ENCODE data around the gene IL12RB2. TPM values are rescaled to one million over a fixed set of nuclear protein-coding genes. Genes with fewer than 3 reads are reported as not detected.

IL12RB2 gene
- total and polyA plus RNA-seq, 2 donors (not counting 1 experiment from before 2014, with no cell fraction given): 0.67 TPM; not detected in 1

DNA sequence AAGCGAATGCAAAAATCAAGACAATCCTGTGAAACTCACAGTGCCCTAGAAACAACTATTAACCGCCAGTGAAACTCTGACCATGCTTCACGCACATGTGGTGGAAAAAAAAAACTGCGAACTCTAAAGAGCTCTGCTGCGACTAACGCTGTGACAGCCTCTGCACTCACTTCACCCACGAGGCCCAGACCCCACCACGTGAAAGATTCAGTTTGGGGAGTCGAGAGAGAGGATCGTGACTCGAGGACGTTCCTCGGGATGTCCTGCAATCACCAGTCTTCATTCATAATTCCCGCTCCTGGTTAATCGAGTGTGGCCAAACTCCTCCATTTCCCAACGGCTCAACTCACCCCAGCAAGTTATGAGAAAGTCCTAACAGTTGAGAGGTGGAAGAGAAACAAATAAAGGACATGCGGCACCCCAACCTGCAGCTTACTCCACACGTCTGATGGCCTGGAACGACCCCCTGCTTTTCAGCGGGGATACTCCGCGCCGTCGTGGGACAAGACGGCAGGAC is 121.4 kb downstream of the IL12RB2 start:
- ChIA-PET POLR2A (interaction anchor here (0.7 to 1.7 kb wide), 2 partner anchors 38 to 256 kb away, joined by 4 to 7 read pairs; partner anchors contain the start of gene GADD45A), CTCF (interaction anchor here (1.5 kb wide), 1 partner anchor 88 kb away, joined by 3 read pairs; no protein-coding TSS in a partner anchor)
- 0% methylated on average over 15 of the region's 25 CpGs for WGBS (ENCODE audit: insufficient coverage)
- peak overlapping the region; percentile 70 to 98 for H3K27ac ChIP-seq (ENCODE audit: low read length in 2 of 2)
- peaks cover 26 to 31% of the 10 kb centered on the region in 2 donors for H3K4me1 ChIP-seq (ENCODE audit: control insufficient read depth in 2 of 2, insufficient read depth in 2 of 2, low read length in 2 of 2)
- ATAC-seq (ENCODE audit: low read depth) (no peak), DNase-seq (peak; percentile 45)
- peak overlapping the region; percentile 93 for H2AFZ ChIP-seq (ENCODE audit: insufficient read depth, low read depth, low read length, poor library complexity, severe bottlenecking)
- H4K20me1 ChIP-seq (ENCODE audit: control insufficient read depth, insufficient read depth, low read length, poor library complexity, severe bottlenecking): peaks cover 44% of the 10 kb centered on the region
- peak overlapping the region; percentile 93 for H3K27ac Mint-ChIP-seq
- no peaks in the 10 kb centered on the region for H3K9me3 Mint-ChIP-seq (ENCODE audit: insufficient read depth)
- H3K27me3 Mint-ChIP-seq: no peaks in the 10 kb centered on the region
- peaks cover 57% of the 10 kb centered on the region for H3K4me1 Mint-ChIP-seq
- H3K4me3 Mint-ChIP-seq: peak overlapping the region; percentile 91
- H3K4me2 ChIP-seq (replicated peaks; ENCODE audit: low read depth, low read length, poor library complexity, severe bottlenecking): peak overlapping the region; percentile 72
- H3K36me3 ChIP-seq (replicated peaks in 1 of 2; ENCODE audit: control extremely low read depth in 1 of 2, control insufficient read depth in 1 of 2, extremely low read depth in 1 of 2, insufficient read depth in 2 of 2, low read length in 1 of 2): peaks cover 7 to 27% of the 10 kb centered on the region in 2 experiments
- intact Hi-C loops (cut with micrococcal nuclease): no loop called here
- no peaks in the 10 kb centered on the region for H3K27me3 ChIP-seq (replicated peaks in 1 of 4; ENCODE audit: control extremely low read depth in 1 of 4, control insufficient read depth in 3 of 4, insufficient read depth in 4 of 4, low read length in 3 of 4)
- H3K4me3 ChIP-seq (ENCODE audit: control extremely low read depth in 1 of 5, extremely low read depth in 1 of 5, insufficient read depth in 1 of 5, low read depth in 2 of 5, low read length in 4 of 5): peak overlapping the region; percentile 75 to 97 (median 91)
- H3K79me2 ChIP-seq (ENCODE audit: control insufficient read depth, insufficient read depth, low read length): peaks cover 58% of the 10 kb centered on the region
- peak overlapping the region; percentile 98 for H3K9ac ChIP-seq (ENCODE audit: low read length)
- no peaks in the 10 kb centered on the region for H3K9me3 ChIP-seq (ENCODE audit: control extremely low read depth in 1 of 3, control insufficient read depth in 2 of 3, insufficient read depth in 1 of 3, low read length in 2 of 3)
- no peak for TF ChIP-seq EZH2 (IDR thresholded peaks at IDR 0.05; ENCODE audit: borderline replicate concordance, insufficient read depth, low read depth, low read length, poor library complexity, severe bottlenecking)
- TF ChIP-seq, protein P1, sequence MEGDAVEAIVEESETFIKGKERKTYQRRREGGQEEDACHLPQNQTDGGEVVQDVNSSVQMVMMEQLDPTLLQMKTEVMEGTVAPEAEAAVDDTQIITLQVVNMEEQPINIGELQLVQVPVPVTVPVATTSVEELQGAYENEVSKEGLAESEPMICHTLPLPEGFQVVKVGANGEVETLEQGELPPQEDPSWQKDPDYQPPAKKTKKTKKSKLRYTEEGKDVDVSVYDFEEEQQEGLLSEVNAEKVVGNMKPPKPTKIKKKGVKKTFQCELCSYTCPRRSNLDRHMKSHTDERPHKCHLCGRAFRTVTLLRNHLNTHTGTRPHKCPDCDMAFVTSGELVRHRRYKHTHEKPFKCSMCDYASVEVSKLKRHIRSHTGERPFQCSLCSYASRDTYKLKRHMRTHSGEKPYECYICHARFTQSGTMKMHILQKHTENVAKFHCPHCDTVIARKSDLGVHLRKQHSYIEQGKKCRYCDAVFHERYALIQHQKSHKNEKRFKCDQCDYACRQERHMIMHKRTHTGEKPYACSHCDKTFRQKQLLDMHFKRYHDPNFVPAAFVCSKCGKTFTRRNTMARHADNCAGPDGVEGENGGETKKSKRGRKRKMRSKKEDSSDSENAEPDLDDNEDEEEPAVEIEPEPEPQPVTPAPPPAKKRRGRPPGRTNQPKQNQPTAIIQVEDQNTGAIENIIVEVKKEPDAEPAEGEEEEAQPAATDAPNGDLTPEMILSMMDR (IDR thresholded peaks at IDR 0.05): no peak
